Islet precursor cell (in vitro differentiated cells): ENCODE data around the gene ARMCX2.
"Not testable (repeated sequence)": the region's sequence is repeated elsewhere in the genome, so short reads cannot be mapped to it uniquely, and the experiment has no call there.

ENCODE experiments used
- DNase-seq: peaks from one replicate; pipeline ENCODE4 v3.0.0-alpha.2; 2018

Gene ARMCX2

GRCh38 chrX:101659601-101660063 lies at the start of gene ARMCX2:
Gene ARMCX2 (minus strand): TSS chrX:101659850. CDS start chrX:101657588, 2,262 bp downstream.
- DNase-seq = peak; percentile 62

GRCh38 chrX:101709384-101709783 lies 49.7 kb upstream of the ARMCX2 start:
- no peak for DNase-seq

DNA sequence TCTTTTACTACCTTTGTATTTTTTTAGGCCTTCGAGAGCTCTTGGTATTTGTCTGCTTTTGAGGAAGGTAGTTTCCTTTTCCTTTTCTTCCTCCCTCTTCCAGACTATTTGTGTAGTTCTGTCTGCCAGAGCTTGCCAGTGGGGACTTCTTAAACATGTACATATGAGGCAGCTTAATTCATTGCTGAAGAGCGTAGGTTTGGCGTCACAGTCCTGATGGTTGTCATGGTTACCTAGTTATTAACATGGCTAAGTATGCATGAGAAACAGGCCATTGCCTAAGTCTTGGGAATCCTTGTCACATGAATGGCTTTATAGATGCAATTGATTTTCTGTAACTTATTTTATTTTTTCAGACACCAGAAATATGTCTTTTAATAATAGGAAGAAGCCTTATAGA lies 48.5 kb upstream of the ARMCX2 start:
- no peak for DNase-seq

DNA sequence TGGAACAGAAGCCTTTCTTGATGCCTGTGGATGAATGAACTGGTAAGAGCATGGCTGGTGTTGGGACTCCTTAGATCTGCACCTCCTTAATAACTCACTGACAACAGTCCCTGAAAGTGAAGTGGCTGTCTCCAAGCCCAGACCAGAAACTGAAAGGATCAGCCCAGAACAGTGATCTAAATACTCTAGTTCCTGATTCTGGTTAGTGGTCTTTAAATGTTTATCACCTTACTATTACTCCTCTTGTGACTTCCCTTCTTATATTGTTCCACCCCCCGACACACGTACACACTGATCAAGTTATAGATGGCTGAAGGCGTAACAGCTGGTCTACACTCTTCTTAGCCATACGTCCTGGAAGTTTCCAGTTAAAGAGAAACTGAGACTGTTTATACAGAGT lies 33.8 kb upstream of the ARMCX2 start:
- DNase-seq = no peak

GRCh38 chrX:101691835-101692234 lies 32.2 kb upstream of the ARMCX2 start:
- no peak for DNase-seq

- no peak for DNase-seq
Measured at GRCh38 chrX:101686574-101686973, 26.9 kb upstream of the ARMCX2 start.

DNA sequence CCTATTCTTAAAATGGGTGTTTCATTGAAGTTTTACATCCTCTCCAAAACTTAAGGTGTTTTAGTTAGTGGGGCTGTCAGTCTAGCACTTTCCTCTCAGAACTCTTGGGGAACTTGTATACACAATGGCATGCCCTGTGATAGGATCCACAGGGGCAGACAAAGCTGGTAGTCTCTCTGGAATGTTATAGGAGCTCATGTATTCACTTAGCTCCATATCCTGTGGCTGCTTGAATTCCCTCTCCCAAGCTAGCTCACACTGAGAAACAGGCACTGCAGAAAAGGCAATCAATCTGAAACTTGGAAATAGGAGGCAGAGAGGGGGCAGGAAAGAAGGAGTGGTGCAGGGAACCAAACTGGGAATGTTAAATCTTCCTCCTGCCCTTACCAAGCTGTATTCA lies 26.3 kb upstream of the ARMCX2 start:
- DNase-seq = peak; percentile 61

- DNase-seq = peak; percentile 82
Measured at GRCh38 chrX:101682723-101683122, 23.1 kb upstream of the ARMCX2 start.

DNA sequence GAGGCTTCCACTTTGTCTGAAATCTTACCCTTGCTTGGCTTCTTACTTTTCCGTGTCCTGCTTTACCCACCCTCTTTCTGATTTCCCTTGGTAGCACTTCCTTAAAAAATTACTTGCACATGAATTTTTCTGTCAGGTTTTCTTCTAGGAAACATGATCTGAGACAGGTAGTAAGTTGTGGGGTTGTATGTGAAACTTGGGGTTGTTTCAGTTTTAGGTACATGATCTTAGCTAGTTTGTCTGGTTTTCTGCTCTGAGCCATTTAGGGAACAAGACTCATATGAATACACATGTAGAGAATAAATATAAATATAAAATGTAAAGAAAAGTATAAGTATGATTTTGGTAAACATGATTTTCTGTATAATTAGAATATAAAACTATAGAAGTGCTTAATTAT lies 17.4 kb upstream of the ARMCX2 start:
- DNase-seq = no peak

DNA sequence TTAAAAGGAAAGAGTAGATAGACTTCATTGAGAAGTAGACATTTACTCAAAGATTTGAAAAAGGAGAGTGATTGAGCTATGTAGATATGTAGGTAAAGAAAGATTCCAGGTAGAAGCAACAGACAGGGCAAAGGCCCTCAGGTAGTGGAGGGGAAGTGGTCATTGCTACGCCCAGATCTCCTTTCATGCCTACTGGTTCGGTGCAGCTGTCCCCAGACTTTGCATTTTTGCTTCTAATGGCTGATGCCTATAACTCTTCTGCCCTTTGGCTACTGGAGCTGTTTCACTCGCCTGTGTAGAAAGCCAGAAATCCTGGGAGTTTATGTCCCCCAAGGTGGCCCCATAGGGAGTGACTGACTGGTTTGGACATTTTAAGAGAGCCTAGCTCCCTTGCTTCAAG lies 16.9 kb upstream of the ARMCX2 start:
- peak; percentile 50 for DNase-seq

DNA sequence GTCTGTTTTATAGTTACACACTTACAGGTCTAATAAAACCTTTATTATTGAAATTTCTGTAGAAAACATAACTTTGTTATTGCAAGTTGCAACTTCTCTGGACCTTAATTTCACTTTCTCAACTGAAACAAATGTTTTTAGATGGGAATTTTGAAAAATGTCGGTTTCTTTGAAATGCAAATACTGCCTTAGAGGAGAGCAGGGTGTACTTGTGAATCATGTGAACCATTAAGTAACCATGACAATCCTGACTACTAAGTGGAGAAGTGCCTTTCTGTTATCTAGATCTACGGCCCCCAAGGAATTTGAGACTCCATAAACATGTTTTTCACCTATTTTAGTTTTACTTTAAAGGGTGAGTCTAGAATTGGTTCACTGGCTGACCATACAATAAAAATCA lies 8.5 kb upstream of the ARMCX2 start:
- DNase-seq = no peak

DNA sequence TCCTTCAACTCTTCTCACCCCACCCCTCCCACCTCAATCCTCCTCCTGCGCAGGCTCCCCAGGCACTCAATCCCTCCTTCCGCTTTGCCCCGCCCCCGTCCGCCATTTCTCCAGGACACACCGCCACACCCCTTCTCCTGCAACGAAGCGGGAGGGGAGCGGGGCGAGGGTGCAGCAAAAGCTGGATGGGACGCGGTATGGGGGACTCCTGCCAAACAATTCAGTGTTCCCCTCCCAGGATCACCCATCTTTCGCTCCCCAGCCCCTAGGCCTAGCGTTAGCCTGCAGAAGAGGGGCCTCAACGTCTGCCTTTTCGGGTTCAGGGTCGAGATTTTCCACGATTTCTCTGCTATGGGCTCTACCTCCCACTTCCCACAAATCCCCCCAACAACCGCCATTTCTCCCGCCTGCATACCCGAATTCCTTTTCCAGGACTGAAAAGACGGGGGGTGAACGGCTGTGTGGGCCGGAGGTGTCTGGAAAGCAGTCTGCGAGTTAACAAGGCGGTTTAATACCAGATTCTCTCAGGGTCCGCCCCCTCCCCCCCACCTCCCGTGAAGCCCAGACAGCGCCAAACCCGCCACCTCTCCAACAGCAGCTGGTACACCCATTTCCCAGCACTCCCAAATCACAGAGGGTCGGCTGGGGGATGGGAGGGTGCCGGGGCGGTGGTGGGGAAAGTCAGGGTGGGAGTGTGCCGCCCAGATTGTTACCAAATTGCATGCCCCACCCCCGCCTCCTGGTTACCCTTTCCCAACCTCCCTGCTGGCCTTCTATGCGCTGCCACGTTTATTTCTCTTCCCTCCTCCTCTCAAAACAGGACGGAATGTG lies 774 bp downstream of the ARMCX2 start:
- peak; percentile 74 for DNase-seq

DNA sequence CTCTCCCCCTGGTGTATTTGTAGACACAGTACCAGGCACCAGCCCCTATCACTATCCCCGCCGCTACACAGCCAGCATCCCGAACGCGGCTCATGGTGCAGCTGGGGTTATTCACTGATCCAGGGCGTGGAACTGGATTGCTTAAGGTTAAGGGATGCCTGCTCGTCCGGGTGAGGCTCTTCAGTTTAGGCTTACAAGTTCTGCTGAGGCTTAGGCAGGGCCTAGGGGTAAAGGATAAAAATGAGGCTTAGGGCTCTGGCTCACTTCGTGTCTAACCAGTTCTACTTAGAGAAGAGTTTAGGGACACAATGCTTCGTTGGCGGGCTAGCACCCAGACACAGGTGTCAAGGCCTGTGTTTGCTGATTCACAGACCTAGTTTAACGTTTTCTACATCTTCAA lies 2.2 kb downstream of the ARMCX2 start:
- no peak for DNase-seq

GRCh38 chrX:101656817-101657216 lies 2.8 kb downstream of the ARMCX2 start:
- DNase-seq = no peak

DNA sequence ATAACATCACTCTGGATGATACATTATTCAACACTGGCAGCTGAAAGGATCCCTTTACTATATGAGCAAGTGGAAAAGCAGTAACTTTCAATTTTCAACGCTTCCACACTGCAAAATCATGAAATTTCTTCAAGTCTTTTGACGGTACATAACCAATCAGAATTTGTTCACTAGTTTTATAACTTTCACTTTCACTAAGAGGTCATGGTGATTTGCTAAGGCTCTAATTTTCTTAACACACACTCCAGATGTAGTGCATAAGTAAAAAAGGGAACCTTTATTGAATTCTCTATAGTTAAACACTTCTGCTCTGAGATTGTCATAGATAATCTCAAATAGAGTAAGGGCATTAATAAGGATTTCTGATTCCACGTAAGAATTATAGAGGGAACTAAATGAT lies 4.1 kb downstream of the ARMCX2 start:
- DNase-seq = no peak

GRCh38 chrX:101647716-101648115 lies 11.9 kb downstream of the ARMCX2 start:
- not testable (repeated sequence) for DNase-seq

DNA sequence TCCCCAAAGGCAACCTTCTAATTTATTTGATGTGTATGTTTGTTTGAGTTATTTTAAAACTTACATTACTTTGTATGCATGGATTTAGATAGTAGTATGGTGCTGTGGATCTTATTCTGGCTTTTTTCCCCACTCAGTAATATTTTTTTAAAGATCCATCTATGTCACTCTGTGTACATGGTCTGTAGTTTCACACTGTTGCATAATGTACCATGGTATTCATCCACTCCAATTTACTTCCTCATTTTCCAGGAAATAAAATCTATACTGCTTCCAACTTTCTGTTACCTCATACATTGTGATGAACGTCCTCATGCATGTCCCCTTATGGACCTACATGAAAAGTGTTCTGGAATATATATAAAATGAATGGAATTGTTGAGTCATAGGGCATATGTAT lies 17.6 kb downstream of the ARMCX2 start:
- no peak for DNase-seq

DNA sequence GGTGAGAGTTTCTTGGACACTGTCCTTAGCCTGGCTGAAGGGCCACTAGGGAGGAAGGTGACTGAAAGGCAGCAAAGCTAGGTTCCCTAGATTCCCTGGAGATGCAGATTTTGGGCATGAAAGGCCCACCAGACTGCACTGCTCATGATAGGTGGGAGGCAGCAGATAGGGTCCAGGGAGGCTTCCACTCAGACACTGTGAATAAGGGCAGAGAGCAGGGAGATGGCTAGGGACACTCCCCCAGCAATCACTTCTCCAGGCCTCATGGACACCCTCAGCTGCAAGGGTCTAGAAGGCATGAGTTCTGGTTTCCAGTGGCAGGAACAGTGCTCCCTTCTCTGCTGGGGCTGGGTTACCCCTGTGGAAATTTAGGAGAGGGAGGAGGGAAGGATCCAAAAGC lies 20.1 kb downstream of the ARMCX2 start:
- no peak for DNase-seq

DNA sequence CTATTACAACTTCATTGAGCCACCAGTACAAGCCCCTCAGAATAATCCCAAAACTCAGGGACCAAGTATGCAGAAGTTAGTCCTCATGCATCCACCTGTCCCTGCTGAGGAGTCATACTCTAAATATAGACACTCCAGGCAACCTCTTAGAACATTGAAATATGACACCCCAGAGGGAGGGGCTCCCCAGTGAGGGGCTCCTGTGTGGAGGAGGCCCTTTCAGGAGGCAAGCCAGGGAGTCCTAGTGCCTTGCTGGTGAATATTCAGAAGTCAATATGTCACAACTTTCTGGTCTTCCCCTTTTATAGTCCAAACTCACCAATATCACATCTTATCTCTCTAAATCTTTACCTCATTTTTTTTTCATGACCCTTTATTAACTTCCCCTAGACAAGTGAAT lies 40.3 kb downstream of the ARMCX2 start:
- peak; percentile 75 for DNase-seq

- DNase-seq = peak; percentile 85
Measured at GRCh38 chrX:101617211-101618191, 42.1 kb downstream of the ARMCX2 start, which contains the start of gene ARMCX6. Gene ARMCX6 (minus strand): TSS chrX:101618000. CDS start chrX:101616620, 1,380 bp downstream.

DNA sequence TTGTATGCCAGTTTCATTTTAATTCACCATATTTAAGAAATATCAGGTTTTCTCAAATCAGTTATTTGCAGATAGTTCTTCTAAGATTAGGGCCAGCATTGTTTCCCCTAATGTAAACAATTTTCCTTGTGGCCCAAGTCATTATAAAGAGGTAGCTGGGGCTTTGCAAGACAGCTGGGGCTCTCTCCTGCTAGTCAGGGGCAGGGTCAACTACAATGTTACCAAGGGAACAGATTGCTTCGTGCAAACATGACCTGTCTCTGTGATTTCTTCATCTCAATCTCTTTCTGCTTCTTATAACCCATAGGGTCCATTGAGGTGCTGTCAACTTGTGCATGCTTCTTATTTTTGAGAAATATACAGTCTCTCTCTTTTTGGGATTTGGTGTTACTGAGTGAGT lies 53.9 kb downstream of the ARMCX2 start:
- no peak for DNase-seq
